ENCODE measurements around the gene PCDHB6.
A peak's percentile ranks its signal among the peaks of the same experiment; 100 is the strongest.
"Not testable (repeated sequence)": the region's sequence is repeated elsewhere in the genome, so short reads cannot be mapped to it uniquely, and the experiment has no call there.

The PCDHB6 gene

DNA sequence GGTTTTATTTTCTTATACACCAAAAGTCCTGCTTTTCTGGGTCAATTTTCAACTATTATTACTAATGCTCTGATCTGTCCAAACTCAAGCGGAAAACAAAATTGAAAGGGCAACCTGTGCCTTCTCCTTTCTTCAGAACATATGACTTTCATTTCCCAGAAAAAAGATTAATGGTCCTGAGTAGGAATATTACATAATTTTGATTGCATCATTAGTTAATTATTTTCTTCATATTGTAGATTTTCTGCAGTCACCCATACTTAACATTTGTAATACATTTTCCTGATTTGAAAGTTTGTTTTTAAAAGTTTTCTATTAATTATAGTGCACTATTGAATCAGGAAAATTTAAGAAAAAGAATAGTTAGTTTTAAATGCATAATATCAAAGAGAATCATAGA is 26.1 kb downstream of the PCDHB6 start:
- POLR2A ChIA-PET: no interaction called here
- no peak for TF ChIP-seq CTCF (IDR thresholded peaks at IDR 0.05; ENCODE audit: insufficient read depth, low read length, missing control alignments)
- CTCF ChIA-PET: no interaction called here
- no peak overlapping the region for H3K4me3 ChIP-seq (ENCODE audit: low read depth, low read length)
- DNase-seq (ENCODE audit: low read depth, low spot score): no peak

GRCh38 chr5:141177577-141178191 is 27.8 kb downstream of the PCDHB6 start, which contains the start of gene PCDHB8:
Gene PCDHB8, plus strand, starts transcription at chr5:141177790. Its CDS starts 245 bp downstream, at chr5:141178035.
- H3K4me3 ChIP-seq (ENCODE audit: low read depth, low read length); DNase-seq (ENCODE audit: low read depth, low spot score); POLR2A ChIA-PET: not testable (repeated sequence)
- CTCF ChIA-PET: interaction anchor here (0.8 to 1.7 kb wide), 3 partner anchors 22 to 386 kb away, joined by 3 to 10 read pairs (median 3); partner anchors contain the start of genes PCDHB11 and PCDHB12

DNA sequence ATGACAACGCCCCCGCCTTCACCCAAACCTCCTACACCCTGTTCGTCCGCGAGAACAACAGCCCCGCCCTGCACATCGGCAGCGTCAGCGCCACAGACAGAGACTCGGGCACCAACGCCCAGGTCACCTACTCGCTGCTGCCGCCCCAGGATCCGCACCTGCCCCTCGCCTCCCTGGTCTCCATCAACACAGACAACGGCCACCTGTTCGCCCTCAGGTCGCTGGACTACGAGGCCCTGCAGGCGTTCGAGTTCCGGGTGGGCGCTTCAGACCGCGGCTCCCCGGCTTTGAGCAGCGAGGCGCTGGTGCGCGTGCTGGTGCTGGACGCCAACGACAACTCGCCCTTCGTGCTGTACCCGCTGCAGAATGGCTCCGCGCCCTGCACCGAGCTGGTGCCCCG is 29.5 kb downstream of the PCDHB6 start:
- POLR2A ChIA-PET; H3K4me3 ChIP-seq (ENCODE audit: low read depth, low read length); CTCF ChIA-PET; DNase-seq (ENCODE audit: low read depth, low spot score): not testable (repeated sequence)

GRCh38 chr5:141179876-141180275 is 30.0 kb downstream of the PCDHB6 start:
- POLR2A ChIA-PET; CTCF ChIA-PET; DNase-seq (ENCODE audit: low read depth, low spot score); H3K4me3 ChIP-seq (ENCODE audit: low read depth, low read length): not testable (repeated sequence)

DNA sequence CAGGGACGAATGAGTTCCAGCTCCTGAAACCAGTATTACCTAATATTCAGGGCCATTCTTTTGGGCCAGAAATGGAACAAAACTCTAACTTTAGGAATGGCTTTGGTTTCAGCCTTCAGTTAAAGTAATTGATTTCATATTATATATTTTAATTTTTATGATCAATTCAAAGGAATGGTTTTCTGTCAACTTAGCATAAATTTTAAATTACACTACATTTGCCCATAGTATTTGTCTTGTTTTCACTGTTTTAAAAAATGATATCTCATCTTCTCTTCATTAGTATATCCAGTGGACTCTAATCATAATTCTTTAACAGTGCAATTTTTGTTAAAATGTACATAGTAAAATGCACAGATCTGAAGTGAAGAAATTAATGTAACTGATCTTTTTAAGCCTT is 30.5 kb downstream of the PCDHB6 start:
- no peak for DNase-seq (ENCODE audit: low read depth, low spot score)
- CTCF ChIA-PET: no interaction called here
- H3K4me3 ChIP-seq (ENCODE audit: low read depth, low read length): no peak overlapping the region
- POLR2A ChIA-PET: no interaction called here
- TF ChIP-seq CTCF (IDR thresholded peaks at IDR 0.05; ENCODE audit: insufficient read depth, low read length, missing control alignments): no peak

DNA sequence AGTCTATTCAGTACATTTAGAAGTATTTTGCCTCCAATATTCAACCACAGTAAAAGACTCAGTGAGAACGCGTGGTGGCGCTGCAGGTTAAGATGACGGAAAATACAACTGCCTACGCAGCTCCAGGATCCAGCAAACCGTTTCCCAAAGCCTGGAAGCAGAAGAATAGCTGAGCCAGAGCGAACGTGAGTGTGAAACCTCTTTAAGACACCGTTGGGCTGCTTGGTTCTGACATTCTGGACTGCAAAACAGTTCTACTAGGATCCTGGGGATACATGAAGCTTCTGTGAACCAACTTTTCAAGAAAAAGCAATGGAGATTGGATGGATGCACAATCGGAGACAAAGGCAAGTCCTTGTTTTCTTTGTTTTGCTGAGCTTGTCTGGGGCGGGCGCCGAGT is 32.4 kb downstream of the PCDHB6 start, which contains the start of gene PCDHB16:
PCDHB16 (plus strand) TSS at position 140 of the 400 bp plus-strand sequence; CDS start at position 313, 173 bp downstream.
- peak within 1 kb of the TSS; percentile 23; the same call in 1 of the 2 replicates for H3K4me3 ChIP-seq (ENCODE audit: low read depth, low read length)
- DNase-seq (ENCODE audit: low read depth, low spot score): no peak
- no peak for TF ChIP-seq CTCF (IDR thresholded peaks at IDR 0.05; ENCODE audit: insufficient read depth, low read length, missing control alignments)
- POLR2A ChIA-PET: no interaction called here
- CTCF ChIA-PET: interaction anchor here (0.8 to 1.9 kb wide), 6 partner anchors 8 to 386 kb away, joined by 3 to 11 read pairs (median 4); partner anchors contain the start of gene PCDHB7

DNA sequence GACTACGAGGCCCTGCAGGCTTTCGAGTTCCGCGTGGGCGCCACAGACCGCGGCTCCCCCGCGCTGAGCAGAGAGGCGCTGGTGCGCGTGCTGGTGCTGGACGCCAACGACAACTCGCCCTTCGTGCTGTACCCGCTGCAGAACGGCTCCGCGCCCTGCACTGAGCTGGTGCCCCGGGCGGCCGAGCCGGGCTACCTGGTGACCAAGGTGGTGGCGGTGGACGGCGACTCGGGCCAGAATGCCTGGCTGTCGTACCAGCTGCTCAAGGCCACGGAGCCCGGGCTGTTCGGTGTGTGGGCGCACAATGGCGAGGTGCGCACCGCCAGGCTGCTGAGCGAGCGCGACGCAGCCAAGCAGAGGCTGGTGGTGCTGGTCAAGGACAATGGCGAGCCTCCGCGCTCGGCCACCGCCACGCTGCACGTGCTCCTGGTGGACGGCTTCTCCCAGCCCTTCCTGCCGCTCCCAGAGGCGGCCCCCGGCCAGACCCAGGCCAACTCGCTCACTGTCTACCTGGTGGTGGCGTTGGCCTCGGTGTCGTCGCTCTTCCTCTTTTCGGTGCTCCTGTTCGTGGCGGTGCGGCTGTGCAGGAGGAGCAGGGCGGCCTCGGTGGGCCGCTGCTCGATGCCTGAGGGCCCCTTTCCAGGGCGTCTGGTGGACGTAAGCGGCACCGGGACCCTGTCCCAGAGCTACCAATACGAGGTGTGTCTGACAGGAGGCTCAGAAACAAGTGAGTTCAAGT is 34.4 kb downstream of the PCDHB6 start:
- CTCF ChIA-PET: interaction anchor here (0.9 kb wide), 1 partner anchor 383 kb away, joined by 3 read pairs; no protein-coding TSS in a partner anchor
- POLR2A ChIA-PET; DNase-seq (ENCODE audit: low read depth, low spot score); H3K4me3 ChIP-seq (ENCODE audit: low read depth, low read length): not testable (repeated sequence)

GRCh38 chr5:141186897-141187512 is 37.1 kb downstream of the PCDHB6 start, which contains the start of gene PCDHB9:
Gene PCDHB9, plus strand, starts transcription at chr5:141187161. Its CDS starts 158 bp downstream, at chr5:141187319.
- H3K4me3 ChIP-seq (ENCODE audit: low read depth, low read length): no peak within 1 kb of the TSS
- POLR2A ChIA-PET: no interaction called here
- peak; percentile 0 for TF ChIP-seq CTCF (IDR thresholded peaks at IDR 0.05; ENCODE audit: insufficient read depth, low read length, missing control alignments)
- no peak for DNase-seq (ENCODE audit: low read depth, low spot score)
- CTCF ChIA-PET: interaction anchor here (0.7 to 1.6 kb wide), 3 partner anchors 10 to 377 kb away, joined by 4 to 5 read pairs (median 5); no protein-coding TSS in a partner anchor

DNA sequence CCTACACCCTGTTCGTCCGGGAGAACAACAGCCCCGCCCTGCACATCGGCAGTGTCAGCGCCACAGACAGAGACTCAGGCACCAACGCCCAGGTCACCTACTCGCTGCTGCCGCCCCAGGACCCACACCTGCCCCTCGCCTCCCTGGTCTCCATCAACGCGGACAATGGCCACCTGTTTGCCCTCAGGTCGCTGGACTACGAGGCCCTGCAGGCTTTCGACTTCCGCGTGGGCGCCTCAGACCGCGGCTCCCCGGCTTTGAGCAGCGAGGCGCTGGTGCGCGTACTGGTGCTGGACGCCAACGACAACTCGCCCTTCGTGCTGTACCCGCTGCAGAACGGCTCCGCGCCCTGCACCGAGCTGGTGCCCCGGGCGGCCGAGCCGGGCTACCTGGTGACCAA is 38.8 kb downstream of the PCDHB6 start:
- DNase-seq (ENCODE audit: low read depth, low spot score); CTCF ChIA-PET; POLR2A ChIA-PET: not testable (repeated sequence)

GRCh38 chr5:141189131-141189530 is 39.3 kb downstream of the PCDHB6 start:
- POLR2A ChIA-PET; DNase-seq (ENCODE audit: low read depth, low spot score); H3K4me3 ChIP-seq (ENCODE audit: low read depth, low read length); CTCF ChIA-PET: not testable (repeated sequence)

More for the DNA sequence above, 38.8 kb downstream of the PCDHB6 start:
- not testable (repeated sequence) for H3K4me3 ChIP-seq (ENCODE audit: low read depth, low read length)

Data from AG04449 (cell line).